OCI-LY3 (cell line): Measurements from ENCODE around the gene URGCP.

Source experiments
- EZH2phosphoT487 ChIP-seq: fragments of 200-600 bp; shearing (Covaris generic); IDR thresholded peaks from 2 replicates; pipeline ENCODE4 v1.6.1; 2018; ENCODE audit warnings: antibody characterized with exemption, mixed run types, low read depth
- TF ChIP-seq, protein P1 (sequence below): fragments of 200-600, 300-600 bp; sonication (generic); IDR thresholded peaks from 2 replicates; pipeline ENCODE4 v1.5.1; 2014; ENCODE audit warnings: antibody characterized with exemption, low read length, low read depth

DNA sequence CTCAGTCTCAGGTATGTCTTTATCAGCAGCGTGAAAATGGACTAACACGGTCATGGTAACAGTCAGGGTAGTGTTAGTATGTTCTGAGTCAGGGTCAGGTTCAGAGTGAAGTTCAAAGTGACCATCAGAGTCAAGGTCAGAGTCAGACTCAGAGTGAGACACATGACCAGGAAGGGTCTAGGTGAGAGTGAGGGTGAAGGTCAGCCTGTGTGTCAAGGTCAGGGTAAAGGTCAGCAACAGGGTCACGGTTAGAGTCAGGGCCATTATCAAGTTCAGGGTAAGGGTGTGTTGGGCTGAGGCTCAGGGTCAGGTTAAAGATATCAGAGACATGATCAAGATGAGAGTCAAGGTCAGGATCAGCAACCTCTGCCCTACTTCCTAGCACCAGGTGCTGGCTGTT, 41.1 kb downstream of the URGCP start:
- TF ChIP-seq, protein P1, sequence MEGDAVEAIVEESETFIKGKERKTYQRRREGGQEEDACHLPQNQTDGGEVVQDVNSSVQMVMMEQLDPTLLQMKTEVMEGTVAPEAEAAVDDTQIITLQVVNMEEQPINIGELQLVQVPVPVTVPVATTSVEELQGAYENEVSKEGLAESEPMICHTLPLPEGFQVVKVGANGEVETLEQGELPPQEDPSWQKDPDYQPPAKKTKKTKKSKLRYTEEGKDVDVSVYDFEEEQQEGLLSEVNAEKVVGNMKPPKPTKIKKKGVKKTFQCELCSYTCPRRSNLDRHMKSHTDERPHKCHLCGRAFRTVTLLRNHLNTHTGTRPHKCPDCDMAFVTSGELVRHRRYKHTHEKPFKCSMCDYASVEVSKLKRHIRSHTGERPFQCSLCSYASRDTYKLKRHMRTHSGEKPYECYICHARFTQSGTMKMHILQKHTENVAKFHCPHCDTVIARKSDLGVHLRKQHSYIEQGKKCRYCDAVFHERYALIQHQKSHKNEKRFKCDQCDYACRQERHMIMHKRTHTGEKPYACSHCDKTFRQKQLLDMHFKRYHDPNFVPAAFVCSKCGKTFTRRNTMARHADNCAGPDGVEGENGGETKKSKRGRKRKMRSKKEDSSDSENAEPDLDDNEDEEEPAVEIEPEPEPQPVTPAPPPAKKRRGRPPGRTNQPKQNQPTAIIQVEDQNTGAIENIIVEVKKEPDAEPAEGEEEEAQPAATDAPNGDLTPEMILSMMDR, result no peak
- TF ChIP-seq EZH2phosphoT487, result no peak
